ENCODE results near the gene GOLGA1.
A peak's percentile ranks its signal among the peaks of the same experiment; 100 is the strongest.
"Not testable (repeated sequence)": the region's sequence is repeated elsewhere in the genome, so short reads cannot be mapped to it uniquely, and the experiment has no call there.

Gene GOLGA1

DNA sequence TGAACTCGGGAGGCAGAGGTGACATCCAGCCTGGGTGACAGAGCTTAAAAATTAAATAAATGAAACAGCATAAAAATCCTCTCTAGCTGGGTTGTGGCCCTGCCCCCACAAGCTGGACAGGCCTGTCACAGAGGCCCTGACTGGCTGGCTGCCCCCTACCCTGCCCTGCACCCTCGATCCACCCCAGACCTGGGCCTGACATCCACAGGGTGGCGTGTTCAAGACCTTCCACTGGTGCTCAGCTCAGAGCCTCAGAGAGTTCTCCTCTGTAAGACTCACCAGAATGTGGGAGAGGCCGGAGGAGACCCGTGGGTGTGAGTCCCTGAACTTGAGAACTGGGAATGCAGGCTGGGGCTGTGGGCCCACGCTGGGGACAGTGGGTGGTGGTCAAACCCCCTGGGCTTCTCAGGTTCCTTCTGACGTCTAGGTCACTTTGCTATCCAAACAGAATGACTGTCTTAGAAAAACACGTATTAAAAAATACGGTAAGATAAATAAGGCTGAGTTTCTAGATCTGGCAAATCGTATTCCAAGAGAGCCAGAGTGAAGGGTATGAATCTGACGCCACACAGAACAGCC, 97.3 kb downstream of the GOLGA1 start:
- Histone ChIP-seq H3K27me3 (ENCODE audit: low read depth, low read length) (no peaks in the 10 kb centered on the region), H3K27ac (ENCODE audit: low read length) (no peak overlapping the region), H3K4me1 (ENCODE audit: control insufficient read depth in 1 of 2, insufficient read depth in 2 of 2, low read length in 2 of 2) (peaks cover 0 to 3% of the 10 kb centered on the region in 2 donors), H3K36me3 (ENCODE audit: control insufficient read depth in 1 of 2, insufficient read depth in 2 of 2, low read length in 2 of 2) (no peaks in the 10 kb centered on the region), H3K4me3 (ENCODE audit: low read depth in 1 of 2, low read length in 2 of 2) (no peak overlapping the region), H3K9me3 (ENCODE audit: control insufficient read depth in 1 of 2, low read length in 2 of 2) (no peaks in the 10 kb centered on the region)

DNA sequence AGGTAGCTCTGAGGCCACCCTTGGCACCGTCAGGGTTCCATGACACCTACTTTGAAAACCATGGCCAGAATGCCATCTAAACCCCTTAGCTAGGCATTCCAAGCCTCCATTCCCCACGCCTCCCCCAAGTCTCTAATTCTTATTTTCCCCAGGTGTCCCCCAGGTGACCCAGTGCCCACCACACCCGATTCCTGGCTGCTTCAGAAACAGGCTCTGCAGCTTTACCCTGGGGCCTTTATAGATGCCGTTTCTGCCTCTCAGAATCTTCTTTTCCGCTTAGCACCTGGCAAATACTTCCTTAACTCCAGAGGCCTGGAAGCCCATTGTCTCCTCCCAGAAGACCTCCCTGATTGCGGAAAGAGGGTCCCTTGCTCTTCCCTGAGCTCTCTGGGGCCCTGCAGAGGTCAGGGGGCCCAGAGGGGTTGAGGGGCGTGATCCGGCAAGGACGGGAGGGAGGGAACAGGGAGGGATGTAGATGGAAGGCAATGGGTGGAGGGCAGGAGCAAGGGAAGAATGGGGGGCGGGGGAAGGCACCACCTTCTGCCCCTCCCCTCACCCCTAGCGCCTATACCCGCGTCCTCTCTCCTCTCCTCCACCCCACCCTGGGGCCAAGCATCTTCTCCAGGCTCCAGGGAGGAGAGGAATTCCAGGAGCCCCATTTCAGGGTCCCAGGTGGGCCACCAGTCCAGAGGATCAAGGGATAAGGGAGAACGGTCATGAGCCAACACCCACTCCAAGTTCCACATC, 99.6 kb downstream of the GOLGA1 start:
- Histone ChIP-seq H3K27me3 (ENCODE audit: low read depth, low read length) (no peaks in the 10 kb centered on the region), H3K4me3 (ENCODE audit: low read depth in 1 of 2, low read length in 2 of 2) (no peak overlapping the region), H3K27ac (ENCODE audit: low read length) (no peak overlapping the region), H3K4me1 (ENCODE audit: control insufficient read depth in 1 of 2, insufficient read depth in 2 of 2, low read length in 2 of 2) (peaks cover 0 to 3% of the 10 kb centered on the region in 2 donors), H3K9me3 (ENCODE audit: control insufficient read depth in 1 of 2, low read length in 2 of 2) (no peaks in the 10 kb centered on the region), H3K36me3 (ENCODE audit: control insufficient read depth in 1 of 2, insufficient read depth in 2 of 2, low read length in 2 of 2) (no peaks in the 10 kb centered on the region)

DNA sequence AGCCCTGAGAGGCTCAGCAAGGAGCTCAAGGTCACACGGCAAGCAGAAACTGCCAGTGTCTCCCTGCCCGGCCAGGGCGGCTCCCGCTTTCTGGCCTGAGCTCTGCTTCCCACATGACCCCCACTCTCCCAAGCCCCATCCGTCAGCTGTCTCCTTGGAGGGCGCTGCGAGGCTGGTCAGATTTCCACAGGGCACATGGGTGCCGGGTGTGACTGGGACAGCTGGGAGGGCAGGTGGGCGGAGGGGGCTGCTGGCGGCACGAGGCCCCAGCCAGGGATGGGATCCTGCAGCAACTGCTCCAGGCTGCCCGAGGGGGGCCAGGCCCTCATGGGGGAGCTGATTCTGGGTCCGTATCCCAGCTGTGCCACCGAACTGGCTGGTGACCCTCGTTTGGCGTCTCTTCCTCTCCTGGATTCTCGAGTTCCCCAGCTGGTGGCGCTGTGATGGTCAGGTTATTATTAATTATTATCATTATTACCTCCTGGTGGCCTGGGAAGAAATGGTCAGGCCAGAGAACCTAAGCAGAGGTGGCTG, 100.5 kb downstream of the GOLGA1 start:
- no peak overlapping the region for H3K27ac ChIP-seq (ENCODE audit: low read length)

DNA sequence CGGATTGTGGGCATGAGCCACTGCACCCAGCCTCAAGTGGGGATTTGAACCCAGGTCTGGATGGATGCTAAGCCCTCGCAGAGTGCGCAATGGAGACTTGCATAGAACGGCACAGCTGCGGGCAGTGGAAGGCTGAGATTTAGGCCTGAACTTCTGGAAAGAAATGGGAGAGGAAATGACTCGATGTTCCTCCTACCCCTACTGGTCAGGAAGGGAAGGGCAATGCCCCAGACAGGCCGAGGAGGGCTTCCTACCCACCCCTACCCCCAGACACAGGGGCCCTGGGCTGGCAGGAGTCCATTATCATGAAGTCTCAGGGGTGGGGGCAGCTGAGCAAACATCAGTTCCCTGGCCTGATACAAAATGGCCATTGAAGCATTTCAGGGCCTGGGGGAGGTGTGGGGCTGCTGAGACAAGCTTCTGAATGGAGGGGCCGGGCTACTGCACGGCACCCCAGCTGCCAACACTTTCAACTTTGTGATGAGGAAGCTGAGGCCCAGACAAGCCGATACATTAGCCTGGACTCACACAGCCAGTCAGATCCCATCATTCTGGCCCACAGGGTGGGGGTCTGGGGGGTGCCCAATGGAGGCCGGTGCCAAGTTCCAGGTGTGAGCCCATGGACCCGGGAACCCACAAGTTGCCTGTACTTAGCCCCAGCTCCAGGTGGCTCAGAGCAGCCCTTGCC, 101.1 kb downstream of the GOLGA1 start:
- Histone ChIP-seq H3K27me3 (ENCODE audit: low read depth, low read length) (no peaks in the 10 kb centered on the region), H3K4me1 (ENCODE audit: control insufficient read depth in 1 of 2, insufficient read depth in 2 of 2, low read length in 2 of 2) (peaks cover 5 to 16% of the 10 kb centered on the region in 2 donors), H3K27ac (ENCODE audit: low read length) (no peak overlapping the region), H3K9me3 (ENCODE audit: control insufficient read depth in 1 of 2, low read length in 2 of 2) (no peaks in the 10 kb centered on the region), H3K4me3 (ENCODE audit: low read depth in 1 of 2, low read length in 2 of 2) (no peak overlapping the region), H3K36me3 (ENCODE audit: control insufficient read depth in 1 of 2, insufficient read depth in 2 of 2, low read length in 2 of 2) (no peaks in the 10 kb centered on the region)

More for the DNA sequence above, 100.5 kb downstream of the GOLGA1 start:
- H3K27me3 ChIP-seq (ENCODE audit: low read depth, low read length), result no peaks in the 10 kb centered on the region
- no peak overlapping the region for H3K4me3 ChIP-seq (ENCODE audit: low read depth in 1 of 2, low read length in 2 of 2)
- H3K36me3 ChIP-seq (ENCODE audit: control insufficient read depth in 1 of 2, insufficient read depth in 2 of 2, low read length in 2 of 2), result no peaks in the 10 kb centered on the region
- peaks cover 2 to 9% of the 10 kb centered on the region in 2 donors for H3K4me1 ChIP-seq (ENCODE audit: control insufficient read depth in 1 of 2, insufficient read depth in 2 of 2, low read length in 2 of 2)
- H3K9me3 ChIP-seq (ENCODE audit: control insufficient read depth in 1 of 2, low read length in 2 of 2), result no peaks in the 10 kb centered on the region

DNA sequence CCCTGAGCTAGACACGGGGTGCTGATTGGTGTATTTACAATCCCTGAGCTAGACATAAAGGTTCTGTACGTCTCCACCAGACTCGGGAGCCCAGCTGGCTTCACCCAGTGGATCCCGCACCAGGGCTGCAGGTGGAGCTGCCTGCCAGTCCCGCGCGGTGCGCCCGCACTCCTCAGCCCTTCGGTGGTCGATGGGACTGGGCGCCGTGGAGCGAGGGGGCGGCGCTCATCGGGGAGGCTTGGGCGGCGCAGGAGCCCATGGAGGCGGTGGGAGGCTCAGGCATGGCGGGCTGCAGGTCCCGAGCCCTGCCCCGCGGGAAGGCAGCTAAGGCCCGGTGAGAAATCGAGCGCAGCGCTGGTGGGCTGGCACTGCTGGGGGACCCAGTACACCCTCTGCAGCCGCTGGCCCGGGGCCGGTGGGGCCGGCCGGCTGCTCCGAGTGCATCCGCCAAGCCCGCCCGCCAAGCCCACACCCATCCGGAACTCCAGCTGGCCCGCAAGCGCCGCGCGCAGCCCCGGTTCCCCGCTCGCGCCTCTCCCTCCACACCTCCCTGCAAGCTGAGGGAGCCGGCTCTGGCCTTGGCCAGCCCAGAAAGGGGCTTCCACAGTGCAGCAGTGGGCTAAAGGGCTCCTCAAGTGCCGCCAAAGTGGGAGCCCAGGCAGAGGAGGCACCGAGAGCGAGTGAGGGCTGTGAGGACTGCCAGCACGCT, 102.2 kb downstream of the GOLGA1 start:
- not testable (repeated sequence) for H3K27ac ChIP-seq (ENCODE audit: low read length); H3K4me3 ChIP-seq (ENCODE audit: low read depth in 1 of 2, low read length in 2 of 2); H3K27me3 ChIP-seq (ENCODE audit: low read depth, low read length); H3K36me3 ChIP-seq (ENCODE audit: control insufficient read depth in 1 of 2, insufficient read depth in 2 of 2, low read length in 2 of 2); H3K9me3 ChIP-seq (ENCODE audit: control insufficient read depth in 1 of 2, low read length in 2 of 2)
- H3K4me1 ChIP-seq (ENCODE audit: control insufficient read depth in 1 of 2, insufficient read depth in 2 of 2, low read length in 2 of 2), result peaks cover 10 to 21% of the 10 kb centered on the region in 2 donors

DNA sequence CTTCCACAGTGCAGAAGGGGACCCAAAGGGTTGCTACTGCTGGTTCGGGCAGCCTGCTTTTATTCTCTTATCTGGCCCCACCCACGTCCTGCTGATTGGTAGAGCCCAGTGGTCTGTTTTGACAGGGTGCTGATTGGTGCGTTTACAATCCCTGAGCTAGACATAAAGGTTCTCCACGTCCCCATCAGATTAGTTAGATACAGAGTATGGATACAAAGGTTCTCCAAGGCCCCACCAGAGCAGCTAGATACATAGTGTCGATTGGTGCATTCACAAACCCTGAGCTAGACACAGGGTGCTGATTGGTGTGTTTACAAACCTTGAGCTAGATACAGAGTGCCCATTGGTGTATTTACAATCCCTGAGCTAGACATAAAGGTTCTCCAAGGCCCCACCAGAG, 102.8 kb downstream of the GOLGA1 start:
- H3K27me3 ChIP-seq (ENCODE audit: low read depth, low read length); H3K4me3 ChIP-seq (ENCODE audit: low read depth in 1 of 2, low read length in 2 of 2); H3K27ac ChIP-seq (ENCODE audit: low read length); H3K9me3 ChIP-seq (ENCODE audit: control insufficient read depth in 1 of 2, low read length in 2 of 2); H3K36me3 ChIP-seq (ENCODE audit: control insufficient read depth in 1 of 2, insufficient read depth in 2 of 2, low read length in 2 of 2): not testable (repeated sequence)
- peaks cover 10 to 21% of the 10 kb centered on the region in 2 donors for H3K4me1 ChIP-seq (ENCODE audit: control insufficient read depth in 1 of 2, insufficient read depth in 2 of 2, low read length in 2 of 2)

DNA sequence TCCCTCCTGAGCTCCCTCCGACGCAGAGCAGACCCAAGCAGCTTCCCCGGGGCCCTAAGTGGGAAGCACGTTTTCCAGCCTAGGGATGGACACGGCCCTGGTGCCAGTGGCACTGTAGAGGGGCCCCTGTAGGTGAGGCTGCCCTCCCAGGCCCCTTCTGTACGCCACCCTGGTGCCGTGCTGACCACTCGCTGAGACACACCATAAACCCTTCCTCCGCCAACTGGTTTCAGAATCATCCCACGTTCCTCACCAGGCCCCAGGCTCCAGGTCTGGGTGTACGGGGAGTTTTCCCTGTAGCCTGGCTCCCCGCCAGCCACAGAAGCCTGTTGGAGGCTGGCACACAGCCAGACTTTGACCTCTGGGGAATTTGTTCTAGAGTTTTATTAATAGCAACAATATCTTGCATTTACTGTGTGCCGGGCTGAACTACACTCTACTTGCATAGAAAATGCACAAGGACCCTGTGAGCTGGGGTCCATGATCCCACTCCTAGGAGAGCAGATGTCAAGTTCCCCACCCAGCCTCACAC, 105.8 kb downstream of the GOLGA1 start:
- H3K36me3 ChIP-seq (ENCODE audit: control insufficient read depth in 1 of 2, insufficient read depth in 2 of 2, low read length in 2 of 2), result no peaks in the 10 kb centered on the region
- H3K27me3 ChIP-seq (ENCODE audit: low read depth, low read length), result no peaks in the 10 kb centered on the region
- peaks cover 10 to 38% of the 10 kb centered on the region in 2 donors for H3K4me1 ChIP-seq (ENCODE audit: control insufficient read depth in 1 of 2, insufficient read depth in 2 of 2, low read length in 2 of 2)
- H3K9me3 ChIP-seq (ENCODE audit: control insufficient read depth in 1 of 2, low read length in 2 of 2), result no peaks in the 10 kb centered on the region
- H3K4me3 ChIP-seq (ENCODE audit: low read depth in 1 of 2, low read length in 2 of 2), result no peak overlapping the region
- H3K27ac ChIP-seq (ENCODE audit: low read length), result peak overlapping the region; percentile 8

DNA sequence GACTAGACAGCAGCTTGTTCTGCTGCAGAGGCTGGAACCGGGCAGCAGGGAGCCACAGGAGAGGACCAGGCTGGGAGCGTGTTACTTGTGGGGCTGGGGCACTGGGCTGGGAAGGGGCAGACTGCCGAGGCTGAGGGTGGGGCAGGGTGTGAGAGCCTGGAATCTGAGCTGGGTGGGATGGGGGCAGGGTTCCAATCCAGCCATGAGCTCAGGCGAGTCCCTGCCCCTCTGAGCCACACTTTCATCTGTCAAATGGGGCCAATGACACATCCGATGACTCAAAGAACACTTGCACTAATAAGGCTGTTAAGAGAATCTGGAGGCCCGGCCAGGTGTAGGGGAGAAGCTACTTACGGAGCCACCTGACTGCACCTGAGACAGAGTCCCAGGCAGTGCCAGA, 106.3 kb downstream of the GOLGA1 start:
- Histone ChIP-seq H3K27me3 (ENCODE audit: low read depth, low read length) (no peaks in the 10 kb centered on the region), H3K27ac (ENCODE audit: low read length) (no peak overlapping the region), H3K4me3 (ENCODE audit: low read depth in 1 of 2, low read length in 2 of 2) (no peak overlapping the region), H3K36me3 (ENCODE audit: control insufficient read depth in 1 of 2, insufficient read depth in 2 of 2, low read length in 2 of 2) (no peaks in the 10 kb centered on the region), H3K4me1 (ENCODE audit: control insufficient read depth in 1 of 2, insufficient read depth in 2 of 2, low read length in 2 of 2) (peaks cover 10 to 35% of the 10 kb centered on the region in 2 donors), H3K9me3 (ENCODE audit: control insufficient read depth in 1 of 2, low read length in 2 of 2) (no peaks in the 10 kb centered on the region)

DNA sequence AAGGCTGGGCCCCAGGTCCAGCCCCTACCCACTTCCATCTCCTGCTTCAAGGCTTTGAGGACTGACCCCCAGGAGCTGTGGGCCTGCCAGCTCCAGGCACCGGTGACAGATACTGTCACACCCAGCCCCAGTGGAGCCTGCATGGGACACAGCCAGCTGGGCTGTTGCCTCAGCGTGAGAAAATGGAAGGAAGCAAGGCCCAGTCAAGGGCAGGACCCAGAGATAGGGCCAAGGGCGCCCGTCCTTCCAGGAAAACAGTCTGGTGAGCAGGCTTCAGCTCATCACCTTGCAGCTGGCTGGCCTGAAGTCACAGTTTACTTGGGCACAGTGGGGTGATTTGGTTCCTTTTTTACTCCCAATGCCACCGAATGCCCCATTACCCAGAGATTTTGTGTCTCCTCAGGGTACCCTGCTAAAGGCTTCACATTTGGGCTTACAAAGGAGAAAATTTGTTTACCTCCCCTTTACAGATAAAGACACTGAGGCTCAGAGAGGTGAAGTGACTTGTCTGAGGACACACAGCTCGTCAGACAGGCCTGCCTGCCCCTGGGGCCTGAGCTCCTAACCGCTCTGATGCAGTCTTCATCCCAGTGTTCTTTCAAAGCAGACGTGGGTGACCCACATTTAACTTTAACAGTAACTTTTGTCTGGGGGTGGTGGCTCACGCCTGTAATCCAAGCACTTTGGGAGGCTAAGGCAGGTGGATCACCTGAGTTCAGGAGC, 109.1 kb downstream of the GOLGA1 start:
- no peak overlapping the region for H3K4me3 ChIP-seq (ENCODE audit: low read depth in 1 of 2, low read length in 2 of 2)
- no peaks in the 10 kb centered on the region for H3K36me3 ChIP-seq (ENCODE audit: control insufficient read depth in 1 of 2, insufficient read depth in 2 of 2, low read length in 2 of 2)
- no peaks in the 10 kb centered on the region for H3K9me3 ChIP-seq (ENCODE audit: control insufficient read depth in 1 of 2, low read length in 2 of 2)
- no peaks in the 10 kb centered on the region for H3K27me3 ChIP-seq (ENCODE audit: low read depth, low read length)
- H3K27ac ChIP-seq (ENCODE audit: low read length), result no peak overlapping the region
- H3K4me1 ChIP-seq (ENCODE audit: control insufficient read depth in 1 of 2, insufficient read depth in 2 of 2, low read length in 2 of 2), result peaks cover 10 to 35% of the 10 kb centered on the region in 2 donors

DNA sequence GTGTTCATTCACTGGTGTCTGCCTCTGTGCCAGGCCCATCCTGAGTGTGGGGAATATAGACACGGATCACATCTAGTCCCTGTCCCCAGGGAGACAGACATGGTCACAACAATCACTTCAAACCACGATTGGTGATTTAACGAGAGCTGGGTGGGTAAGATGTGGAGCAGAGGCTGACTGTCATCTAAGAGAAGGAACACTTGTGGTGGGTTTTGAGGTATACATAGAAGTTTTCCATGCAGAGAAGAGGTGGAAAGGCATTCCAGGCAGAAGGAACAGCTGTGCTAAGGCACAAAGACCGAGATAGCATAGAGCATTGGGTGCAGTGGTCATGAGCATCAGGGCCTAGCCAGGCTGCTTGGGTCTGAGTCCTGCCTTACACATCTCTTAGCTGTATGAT, 110.3 kb downstream of the GOLGA1 start:
- H3K27me3 ChIP-seq (ENCODE audit: low read depth, low read length), result no peaks in the 10 kb centered on the region
- H3K4me3 ChIP-seq (ENCODE audit: low read depth in 1 of 2, low read length in 2 of 2), result no peak overlapping the region
- H3K9me3 ChIP-seq (ENCODE audit: control insufficient read depth in 1 of 2, low read length in 2 of 2), result no peaks in the 10 kb centered on the region
- H3K36me3 ChIP-seq (ENCODE audit: control insufficient read depth in 1 of 2, insufficient read depth in 2 of 2, low read length in 2 of 2), result no peaks in the 10 kb centered on the region
- H3K4me1 ChIP-seq (ENCODE audit: control insufficient read depth in 1 of 2, insufficient read depth in 2 of 2, low read length in 2 of 2), result peaks cover 10 to 31% of the 10 kb centered on the region in 2 donors
- no peak overlapping the region for H3K27ac ChIP-seq (ENCODE audit: low read length)

Measured in muscle layer of duodenum (tissue), 2 donors.